Caco-2 (cell line): Measurements from ENCODE around the gene HAPLN3. TPM values are rescaled to one million over a fixed set of nuclear protein-coding genes. Genes with fewer than 3 reads are reported as not detected.
A peak's percentile ranks its signal among the peaks of the same experiment; 100 is the strongest.

ENCODE experiments used
- BruUV-seq: library from RNA; stranded (reverse); fragments of 400-500 nt; replicated peaks from 2 replicates; lab custom pipeline; 2021; lab: Mats Ljungman, UMichigan
- CTCF ChIA-PET: fragments of 300-600 bp; sonication (Branson Sonifier 250); formaldehyde crosslinking; loops from one replicate; lab custom pipeline; 2022; ENCODE audit warnings: antibody characterized with exemption; lab: Charles Lee
- POLR2A ChIA-PET: fragments of 300-600 bp; sonication (Branson Sonifier 250); formaldehyde crosslinking; loops from one replicate; lab custom pipeline; 2022; ENCODE audit warnings: antibody characterized with exemption; lab: Charles Lee
- DNase-seq, 2 experiments: peaks; one replicate each; pipeline versions ENCODE4 v3.0.0 to v3.0.0-alpha.2; 2020 to 2022
- H3K27me3 ChIP-seq: replicated peaks from 2 replicates; pipeline ENCODE4 v1.6.0; 2011; ENCODE audit warnings: low read length; ENCODE audit not compliant: control insufficient read depth, insufficient read depth
- H3K36me3 ChIP-seq: 2 replicates; pipeline ENCODE4 v1.5.1; 2011; ENCODE audit warnings: low read length; ENCODE audit not compliant: control insufficient read depth, insufficient read depth
- H3K4me1 ChIP-seq: fragments of 250-450 bp; sonication (Bioruptor Pico); 2 replicates; pipeline ENCODE4 v1.5.1; 2020; ENCODE audit warnings: mild to moderate bottlenecking
- H3K4me3 ChIP-seq: 2 replicates; pipeline ENCODE4 v1.5.1; 2011; ENCODE audit warnings: low read depth, mild to moderate bottlenecking, control low read depth, low read length
- H3K9me3 ChIP-seq: fragments of 250-450 bp; sonication (Bioruptor Pico); 2 replicates; pipeline ENCODE4 v1.5.1; 2020; ENCODE audit warnings: mild to moderate bottlenecking, moderate library complexity
- H3K27ac Mint-ChIP-seq: one replicate; pipeline ENCODE4 v1.8.0; 2022; ENCODE audit warnings: mixed read lengths; ENCODE audit not compliant: unreplicated experiment
- H3K27me3 Mint-ChIP-seq: one replicate; pipeline ENCODE4 v1.8.0; 2022; ENCODE audit warnings: mixed read lengths; ENCODE audit not compliant: insufficient read depth, unreplicated experiment
- H3K36me3 Mint-ChIP-seq: one replicate; pipeline ENCODE4 v1.8.0; 2022; ENCODE audit warnings: mild to moderate bottlenecking, mixed read lengths; ENCODE audit not compliant: insufficient read depth, unreplicated experiment
- H3K4me1 Mint-ChIP-seq: one replicate; pipeline ENCODE4 v1.8.0; 2022; ENCODE audit warnings: low read depth, mixed read lengths; ENCODE audit not compliant: unreplicated experiment
- H3K4me3 Mint-ChIP-seq: one replicate; pipeline ENCODE4 v1.8.0; 2022; ENCODE audit warnings: mild to moderate bottlenecking, moderate library complexity, mixed read lengths; ENCODE audit not compliant: unreplicated experiment
- H3K9me3 Mint-ChIP-seq: one replicate; pipeline ENCODE4 v1.8.0; 2022; ENCODE audit warnings: mixed read lengths; ENCODE audit not compliant: unreplicated experiment
- intact Hi-C: fragments of 100-400 bp; cut with micrococcal nuclease; formaldehyde crosslinking; loops from one replicate; pipeline ENCODE4 v1.10.0; 2022; ENCODE audit not compliant: unreplicated experiment
- total RNA-seq: library from RNA; stranded (reverse); gene quantifications from 2 replicates; pipeline ENCODE4 v1.2.3, GENCODE V29; 2022
- TF ChIP-seq, protein P1 (sequence below), 2 experiments: fragments of 200-600 bp in 1 of 2; IDR thresholded peaks; 1 replicate in 1 of 2; 2 replicates in 1 of 2; pipeline versions ENCODE4 v1.5.1 to v1.8.0; 2011 to 2022; ENCODE audit warnings: antibody characterized with exemption in 1 of 2, control low read depth in 1 of 2, inconsistent platforms in 1 of 2, low read depth in 1 of 2, low read length in 1 of 2, mild to moderate bottlenecking in 1 of 2, moderate library complexity in 1 of 2; ENCODE audit not compliant: insufficient read depth in 1 of 2, severe bottlenecking in 1 of 2, unreplicated experiment in 1 of 2

The HAPLN3 gene
- total RNA-seq, 1 experiment from 2014 or later: 16.7 TPM

- no peak overlapping the region for H3K4me3 Mint-ChIP-seq
- POLR2A ChIA-PET: interaction anchor here (1.8 kb wide), 1 partner anchor 89 kb away, joined by 7 read pairs; no protein-coding TSS in a partner anchor
- Histone ChIP-seq H3K9me3 (no peaks in the 10 kb centered on the region), H3K4me1 (peaks cover 27% of the 10 kb centered on the region), H3K36me3 (peaks cover 12% of the 10 kb centered on the region), H3K4me3 (no peak overlapping the region), H3K27me3 (no peaks in the 10 kb centered on the region)
- intact Hi-C loops: no loop called here
- no peak for DNase-seq
- H3K27ac Mint-ChIP-seq: no peak overlapping the region
- TF ChIP-seq, protein P1, sequence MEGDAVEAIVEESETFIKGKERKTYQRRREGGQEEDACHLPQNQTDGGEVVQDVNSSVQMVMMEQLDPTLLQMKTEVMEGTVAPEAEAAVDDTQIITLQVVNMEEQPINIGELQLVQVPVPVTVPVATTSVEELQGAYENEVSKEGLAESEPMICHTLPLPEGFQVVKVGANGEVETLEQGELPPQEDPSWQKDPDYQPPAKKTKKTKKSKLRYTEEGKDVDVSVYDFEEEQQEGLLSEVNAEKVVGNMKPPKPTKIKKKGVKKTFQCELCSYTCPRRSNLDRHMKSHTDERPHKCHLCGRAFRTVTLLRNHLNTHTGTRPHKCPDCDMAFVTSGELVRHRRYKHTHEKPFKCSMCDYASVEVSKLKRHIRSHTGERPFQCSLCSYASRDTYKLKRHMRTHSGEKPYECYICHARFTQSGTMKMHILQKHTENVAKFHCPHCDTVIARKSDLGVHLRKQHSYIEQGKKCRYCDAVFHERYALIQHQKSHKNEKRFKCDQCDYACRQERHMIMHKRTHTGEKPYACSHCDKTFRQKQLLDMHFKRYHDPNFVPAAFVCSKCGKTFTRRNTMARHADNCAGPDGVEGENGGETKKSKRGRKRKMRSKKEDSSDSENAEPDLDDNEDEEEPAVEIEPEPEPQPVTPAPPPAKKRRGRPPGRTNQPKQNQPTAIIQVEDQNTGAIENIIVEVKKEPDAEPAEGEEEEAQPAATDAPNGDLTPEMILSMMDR (IDR thresholded peaks at IDR 0.05; ENCODE audit: insufficient read depth in 1 of 2, low read depth in 1 of 2, low read length in 1 of 2, severe bottlenecking in 1 of 2, unreplicated experiment in 1 of 2): no peak
- no peaks in the 10 kb centered on the region for H3K9me3 Mint-ChIP-seq
- peaks cover 30% of the 10 kb centered on the region for H3K4me1 Mint-ChIP-seq
- H3K27me3 Mint-ChIP-seq: no peaks in the 10 kb centered on the region
- no TSS peak for BruUV-seq
- CTCF ChIA-PET: interaction anchor here (3.2 kb wide), 1 partner anchor 97 kb away, joined by 48 read pairs; no protein-coding TSS in a partner anchor
- peaks cover 81% of the 10 kb centered on the region for H3K36me3 Mint-ChIP-seq
Measured at GRCh38 chr15:88906130-88906529, 10.8 kb upstream of the HAPLN3 start.

GRCh38 chr15:88905576-88905975 is 10.2 kb upstream of the HAPLN3 start:
- no peaks in the 10 kb centered on the region for H3K27me3 ChIP-seq
- H3K4me1 ChIP-seq: peaks cover 21% of the 10 kb centered on the region
- H3K36me3 ChIP-seq: peaks cover 12% of the 10 kb centered on the region
- H3K27me3 Mint-ChIP-seq: no peaks in the 10 kb centered on the region
- no peak for DNase-seq
- BruUV-seq: no TSS peak
- POLR2A ChIA-PET: interaction anchor here (1.8 kb wide), 1 partner anchor 89 kb away, joined by 7 read pairs; no protein-coding TSS in a partner anchor
- H3K9me3 Mint-ChIP-seq: no peaks in the 10 kb centered on the region
- H3K27ac Mint-ChIP-seq: no peak overlapping the region
- CTCF ChIA-PET: interaction anchor here (0.6 to 3.2 kb wide), 19 partner anchors 8 to 299 kb away, joined by 3 to 48 read pairs (median 4); partner anchors contain the start of gene MFGE8
- no peak overlapping the region for H3K4me3 Mint-ChIP-seq
- H3K4me1 Mint-ChIP-seq: peaks cover 27% of the 10 kb centered on the region
- no peaks in the 10 kb centered on the region for H3K9me3 ChIP-seq
- no peak overlapping the region for H3K4me3 ChIP-seq
- H3K36me3 Mint-ChIP-seq: peaks cover 81% of the 10 kb centered on the region
- intact Hi-C loops: no loop called here
- TF ChIP-seq, protein P1 (IDR thresholded peaks at IDR 0.05; ENCODE audit: insufficient read depth in 1 of 2, low read depth in 1 of 2, low read length in 1 of 2, severe bottlenecking in 1 of 2, unreplicated experiment in 1 of 2): no peak

DNA sequence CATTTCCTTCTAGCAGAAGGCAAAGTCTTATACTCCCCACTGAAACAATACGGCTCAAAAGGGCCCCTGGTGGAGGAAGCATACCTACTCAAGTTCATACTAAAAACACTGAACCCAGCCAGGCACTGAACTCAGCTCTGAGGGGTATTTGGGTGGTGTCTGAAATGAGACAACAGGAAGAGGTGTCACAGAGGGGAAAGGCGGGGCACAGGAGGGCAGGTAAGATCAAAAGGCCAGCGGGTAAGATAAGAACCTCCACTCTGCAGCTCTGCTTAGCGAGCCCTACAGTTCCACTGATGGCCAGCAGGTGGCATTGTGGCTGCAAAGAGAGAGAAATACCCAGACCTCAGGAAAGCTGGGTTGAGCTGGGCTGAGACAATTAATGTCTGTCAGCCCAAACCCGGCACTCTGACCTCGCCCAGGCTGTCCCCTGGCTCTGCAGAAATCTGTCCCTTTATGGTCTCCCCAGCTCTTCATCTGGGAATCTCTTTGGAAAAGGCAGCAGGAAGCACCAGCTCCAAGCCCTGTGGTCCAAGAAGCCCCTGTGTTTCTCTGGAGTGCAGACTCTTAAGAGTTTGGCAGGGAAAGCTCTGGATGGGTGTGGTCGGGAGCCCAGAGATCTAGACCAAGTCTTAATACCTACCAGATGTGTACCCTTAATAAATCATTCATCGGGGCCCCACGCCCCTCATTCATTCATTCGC is 9.4 kb upstream of the HAPLN3 start:
- Histone ChIP-seq H3K36me3 (peaks cover 12% of the 10 kb centered on the region), H3K27me3 (no peaks in the 10 kb centered on the region), H3K4me1 (peaks cover 14% of the 10 kb centered on the region; the same call in 1 of the 2 replicates), H3K4me3 (no peak overlapping the region), H3K9me3 (no peaks in the 10 kb centered on the region)
- no TSS peak for BruUV-seq
- peaks cover 79% of the 10 kb centered on the region for H3K36me3 Mint-ChIP-seq
- ChIA-PET CTCF (interaction anchor here (0.5 to 3.2 kb wide), 29 partner anchors 8 to 280 kb away, joined by 3 to 48 read pairs (median 4); partner anchors contain the start of genes ABHD2 and MFGE8), POLR2A (interaction anchor here (1.8 kb wide), 1 partner anchor 90 kb away, joined by 7 read pairs; no protein-coding TSS in a partner anchor)
- TF ChIP-seq, protein P1 (IDR thresholded peaks at IDR 0.05; ENCODE audit: insufficient read depth in 1 of 2, low read depth in 1 of 2, low read length in 1 of 2, severe bottlenecking in 1 of 2, unreplicated experiment in 1 of 2): peak; percentile 93 to 95
- peak overlapping the region; percentile 3 for H3K4me3 Mint-ChIP-seq
- intact Hi-C loops: loop anchor here (1.0 to 5.0 kb wide), 3 partner anchors 100 to 268 kb away; no protein-coding TSS in a partner anchor
- no peak overlapping the region for H3K27ac Mint-ChIP-seq
- no peaks in the 10 kb centered on the region for H3K27me3 Mint-ChIP-seq
- peaks cover 19% of the 10 kb centered on the region for H3K4me1 Mint-ChIP-seq
- DNase-seq: peak; percentile 82 to 88
- H3K9me3 Mint-ChIP-seq: no peaks in the 10 kb centered on the region
